A673 (cell line): ENCODE measurements around the gene MEGF11.

ENCODE experiments used
- CTCF ChIP-seq: fragments of 300-800, 200-600 bp; sonication (generic); conservative IDR thresholded peaks from 2 replicates; pipeline ENCODE4 v1.5.1; 2017; ENCODE audit warnings: low read depth, mild to moderate bottlenecking, antibody characterized with exemption, low read length, moderate library complexity, mixed read lengths
- EZH2 ChIP-seq: fragments of 200-600 bp; sonication (generic); IDR thresholded peaks from 2 replicates; pipeline ENCODE4 v1.6.1; 2017; ENCODE audit warnings: borderline replicate concordance, low read depth, mild to moderate bottlenecking, mixed read lengths, antibody characterized with exemption, low read length; ENCODE audit not compliant: poor library complexity, severe bottlenecking

GRCh38 chr15:65912235-65912634, 341.3 kb downstream of the MEGF11 start:
- TF ChIP-seq CTCF (no peak), EZH2 (no peak)
